Stimulated activated naive CD4-positive, alpha-beta T cell (primary cell): ENCODE results near the gene CCL25.

Source experiments
- DNase-seq, 6 experiments: peaks; one replicate each; lab custom pipeline; 2025; lab: John Stamatoyannopoulos, UW

Gene CCL25

DNA sequence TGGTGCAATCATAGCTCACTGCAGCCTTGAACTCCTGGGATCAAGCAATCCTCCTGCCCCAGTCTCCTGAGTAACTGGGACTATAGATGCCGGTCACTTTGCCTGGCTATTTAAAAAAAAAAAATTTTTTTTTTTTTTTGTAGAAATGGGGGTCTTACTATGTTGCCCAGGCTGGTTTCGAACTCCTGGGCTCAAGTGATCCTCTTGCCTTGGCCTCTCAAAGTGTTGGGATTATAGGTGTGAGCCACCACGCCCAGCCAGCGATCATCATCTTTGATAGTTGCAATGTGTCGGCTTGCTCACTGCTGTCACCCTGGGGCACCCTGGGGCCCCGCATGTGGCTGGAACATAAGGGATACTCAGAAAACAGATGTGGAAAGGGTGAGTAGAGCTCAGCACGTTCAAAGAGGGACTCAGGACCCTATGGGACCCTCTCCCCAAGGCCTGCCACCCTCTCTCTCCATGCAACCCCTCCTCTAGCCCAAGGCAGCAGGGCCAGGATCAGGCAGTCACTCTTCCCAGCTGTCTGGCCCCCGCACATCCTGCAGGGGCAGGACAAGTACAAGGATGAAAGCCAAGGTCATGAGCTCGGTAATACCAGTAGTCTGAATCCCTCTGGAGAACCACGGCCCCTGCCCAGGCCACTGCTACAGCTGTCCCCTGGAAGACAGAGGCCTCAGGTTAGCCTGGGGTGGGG lies 6.5 kb upstream of the CCL25 start:
- no peak for DNase-seq

- DNase-seq: no peak
Observed at GRCh38 chr19:8046569-8047165, 5.9 kb upstream of the CCL25 start.

- peak; percentile 66 to 89 (median 81) for DNase-seq
Observed at GRCh38 chr19:8050274-8051096, 2.1 kb upstream of the CCL25 start.

DNA sequence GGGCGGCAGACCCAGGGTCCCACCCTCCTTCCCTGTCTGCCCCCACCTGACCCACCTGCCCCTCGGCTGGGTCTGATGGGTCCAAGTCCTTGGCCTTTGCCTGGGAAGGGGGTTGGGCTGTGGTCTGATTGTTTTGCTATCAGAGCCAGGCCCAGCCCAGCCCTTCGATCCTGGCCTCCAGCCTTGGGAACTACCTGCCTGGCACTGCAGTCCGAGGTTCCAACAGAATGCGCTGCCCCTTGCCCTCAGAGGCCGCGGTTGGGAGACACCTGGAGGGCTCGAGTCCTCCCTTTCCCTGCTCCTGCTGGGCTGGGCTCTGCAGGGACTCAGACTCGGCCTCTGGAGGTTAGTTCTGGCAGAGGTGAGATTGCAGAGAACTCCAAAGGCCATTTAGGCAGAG lies 1.6 kb downstream of the CCL25 start:
- no peak for DNase-seq

- no peak for DNase-seq
Observed at GRCh38 chr19:8056533-8056932, 4.0 kb downstream of the CCL25 start.

- DNase-seq: no peak
Observed at GRCh38 chr19:8057545-8058270, 5.1 kb downstream of the CCL25 start.

DNA sequence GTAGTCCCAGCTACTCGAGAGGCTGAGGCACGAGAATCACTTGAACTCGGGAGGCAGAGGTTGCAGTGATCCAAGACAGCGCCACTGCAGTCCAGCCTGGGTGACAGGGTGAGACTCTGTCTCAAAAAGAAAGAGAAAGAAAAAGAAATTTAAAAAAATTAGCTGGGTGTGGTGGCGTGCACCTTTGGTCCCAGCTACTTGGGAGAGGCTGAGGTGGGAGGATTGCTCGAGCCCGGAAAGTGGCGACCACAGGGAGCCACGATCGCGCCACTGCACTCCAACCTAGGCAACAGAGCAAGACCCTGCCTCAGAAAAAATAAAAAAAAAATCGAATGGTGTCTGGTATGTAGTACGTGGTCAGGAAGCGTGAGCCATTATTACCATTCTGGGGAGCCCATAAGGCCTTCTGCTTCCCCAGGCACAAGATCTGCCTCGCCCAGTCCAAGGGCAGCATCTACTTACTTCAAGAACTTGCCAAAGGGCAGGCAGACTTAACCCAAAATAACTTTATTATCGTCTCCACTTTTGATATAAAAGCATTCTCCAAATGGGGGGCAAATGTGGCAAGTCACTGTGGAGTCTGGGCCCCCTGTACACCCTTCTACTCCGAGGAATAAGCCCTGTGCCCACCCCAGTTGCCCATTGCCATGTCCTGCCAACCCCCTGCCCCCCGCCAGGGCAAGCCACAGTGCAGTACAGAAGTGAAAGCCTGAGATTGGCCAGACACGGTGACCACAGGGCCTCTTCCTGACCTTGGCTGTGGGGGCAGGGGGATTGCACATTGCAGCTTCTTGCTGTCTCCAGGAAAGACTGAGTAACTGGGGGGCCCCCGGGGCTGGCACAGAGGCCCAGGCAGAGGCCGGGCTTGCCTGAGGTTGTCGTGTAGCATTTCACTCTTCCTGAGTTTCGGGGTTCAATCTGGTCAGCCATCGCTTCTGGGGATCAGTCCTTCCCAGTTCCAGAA lies 12.6 kb downstream of the CCL25 start:
- DNase-seq: no peak

GRCh38 chr19:8065875-8066261 lies 13.3 kb downstream of the CCL25 start:
- no peak for DNase-seq

DNA sequence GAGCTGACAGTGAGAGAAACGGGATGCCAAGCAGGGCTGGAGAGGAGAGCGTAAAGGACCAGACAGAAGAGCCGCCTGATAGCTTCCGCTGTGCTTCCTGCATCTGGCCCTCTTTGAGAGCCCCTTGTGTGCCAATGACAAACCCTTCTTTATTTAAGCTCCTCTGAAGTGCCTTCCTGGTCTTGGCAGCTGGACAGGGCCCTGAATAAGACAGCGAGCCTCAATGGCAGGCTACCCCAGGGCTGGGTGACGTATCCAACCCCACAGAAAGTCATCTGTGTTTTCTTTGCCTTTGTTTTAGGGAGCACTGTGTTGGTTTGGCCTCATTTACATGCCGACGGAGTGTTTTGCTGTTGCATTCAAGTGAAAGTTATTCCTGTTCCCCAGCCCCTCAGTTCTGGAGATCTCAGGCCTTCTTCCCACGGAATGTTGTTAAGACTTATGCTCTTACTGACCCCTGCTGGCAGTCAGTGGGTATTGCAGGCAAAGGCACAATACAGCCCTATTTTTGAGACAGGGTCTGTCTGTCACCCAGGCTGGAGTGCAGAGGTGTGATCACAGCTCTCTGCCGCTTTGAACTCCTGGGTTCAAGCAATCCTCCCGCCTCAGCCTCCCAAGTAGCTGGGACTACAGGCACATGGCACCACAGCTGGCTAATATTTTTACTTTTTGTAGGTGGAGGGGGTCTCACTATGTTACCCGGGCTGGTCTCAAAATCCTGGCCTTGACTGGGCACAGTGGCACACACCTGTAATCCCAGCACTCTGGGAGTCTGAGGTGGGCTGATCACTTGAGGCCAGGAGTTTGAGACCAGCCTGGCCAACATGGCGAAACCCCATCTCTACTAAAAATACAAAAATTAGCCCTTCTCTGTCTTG lies 16.8 kb downstream of the CCL25 start:
- DNase-seq: no peak

- DNase-seq: no peak
Observed at GRCh38 chr19:8071912-8072311, 19.4 kb downstream of the CCL25 start.

DNA sequence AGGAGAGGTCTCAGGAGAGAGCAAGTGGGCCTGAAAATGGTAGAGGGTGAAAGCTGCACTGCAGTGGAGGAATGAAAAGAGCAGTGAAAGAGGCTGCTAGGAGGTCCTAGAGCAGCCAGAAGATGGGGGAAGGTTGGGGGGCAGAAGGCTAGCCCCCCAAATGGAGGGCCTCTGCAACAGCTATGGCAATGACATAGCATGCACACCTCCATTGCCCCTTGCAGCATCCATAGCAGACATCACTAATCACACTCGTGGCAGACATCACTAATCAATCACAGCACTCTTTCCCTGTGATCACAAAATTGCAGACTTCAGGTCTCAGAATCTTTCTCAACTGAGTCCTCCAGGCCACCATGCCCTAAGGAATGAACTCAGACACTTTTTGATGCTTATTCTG lies 21.9 kb downstream of the CCL25 start:
- no peak for DNase-seq

GRCh38 chr19:8075158-8076074 lies 22.9 kb downstream of the CCL25 start:
- no peak for DNase-seq

DNA sequence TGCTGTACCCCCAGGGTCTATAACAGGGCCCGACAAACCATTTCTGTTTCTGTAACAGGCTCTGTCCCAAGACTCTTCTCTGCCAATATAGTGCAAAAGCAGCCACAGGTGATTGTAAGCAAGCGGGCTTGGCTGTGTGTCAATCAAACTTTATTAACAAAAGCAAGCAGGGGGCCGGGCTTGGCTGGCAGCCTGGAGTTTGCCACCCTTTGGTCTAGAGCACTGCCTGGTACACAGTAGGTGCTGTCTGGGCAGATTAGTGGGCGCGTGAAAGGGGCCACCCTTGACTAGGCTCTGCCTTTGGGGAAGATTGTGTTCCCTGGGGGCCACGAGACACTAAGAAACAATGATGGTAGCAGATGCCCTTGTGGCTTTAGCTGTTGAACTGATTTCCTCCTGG lies 27.4 kb downstream of the CCL25 start:
- DNase-seq: no peak

DNA sequence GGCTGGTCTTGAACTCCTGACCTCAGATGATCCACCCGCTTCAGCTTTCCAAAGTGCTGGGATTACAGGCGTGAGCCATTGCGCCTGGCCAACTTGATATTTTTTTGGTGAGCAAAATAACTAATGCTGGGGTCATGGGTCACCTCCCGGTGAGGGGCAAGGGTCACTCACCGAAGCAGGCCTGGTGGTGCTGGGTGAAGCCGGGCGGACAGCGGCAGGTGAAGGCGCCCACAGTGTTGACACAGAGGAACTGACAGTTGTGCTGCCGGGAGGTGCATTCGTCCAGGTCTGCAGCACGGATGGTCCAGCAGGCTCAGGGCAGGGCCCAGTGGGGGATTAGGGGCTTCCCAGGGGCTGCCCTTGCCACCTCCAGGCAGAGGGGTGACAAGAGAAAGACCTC lies 28.3 kb downstream of the CCL25 start:
- DNase-seq: no peak

- no peak for DNase-seq
Observed at GRCh38 chr19:8081569-8082550, 29.3 kb downstream of the CCL25 start.

- no peak for DNase-seq
Observed at GRCh38 chr19:8083141-8083540, 30.6 kb downstream of the CCL25 start.

DNA sequence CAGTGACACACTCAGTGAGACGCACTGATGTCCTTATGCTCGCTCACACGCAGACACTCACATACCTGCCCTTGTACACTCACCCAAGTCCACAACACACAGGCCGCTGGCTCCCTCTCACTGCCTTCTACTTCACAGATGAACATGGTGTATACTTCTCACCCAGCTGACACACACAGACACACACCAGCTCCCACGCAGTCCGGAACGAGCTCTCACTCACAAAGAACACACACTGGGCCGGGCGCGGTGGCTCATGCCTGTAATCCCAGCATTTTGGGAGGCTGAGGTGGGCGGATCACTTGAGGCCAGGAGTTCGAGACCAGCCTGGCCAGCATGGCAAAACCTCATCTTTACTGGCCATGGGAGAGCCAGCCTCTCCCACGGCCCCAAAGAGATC lies 31.6 kb downstream of the CCL25 start:
- DNase-seq: no peak
